MCF 10A (cell line): ENCODE data around the gene TUBGCP2. TPM values are rescaled to one million over a fixed set of nuclear protein-coding genes. Genes with fewer than 3 reads are reported as not detected.

ENCODE experiments used
- BruUV-seq: library from RNA; stranded (reverse); fragments of 400-500 nt; replicated peaks from 2 replicates; lab custom pipeline; 2021; lab: Mats Ljungman, UMichigan
- CTCF ChIA-PET: fragments of 300-600 bp; sonication (Branson Sonifier 250); formaldehyde crosslinking; extraction: SDS; loops from one replicate; lab custom pipeline; 2021; ENCODE audit warnings: antibody characterized with exemption, inconsistent platforms; lab: Yijun Ruan, JAX
- POLR2A ChIA-PET: fragments of 300-600, 350-650 bp; sonication (Branson Sonifier 250); formaldehyde crosslinking; extraction: SDS; loops from one replicate; lab custom pipeline; 2020; ENCODE audit warnings: antibody characterized with exemption, inconsistent platforms; lab: Yijun Ruan, JAX
- DNase-seq: peaks from one replicate; pipeline ENCODE4 v3.0.0-alpha.2; 2018; ENCODE audit not compliant: unreplicated experiment
- H3K27ac Mint-ChIP-seq: one replicate; pipeline ENCODE4 v1.8.0; 2022; ENCODE audit warnings: mild to moderate bottlenecking, low read depth, mixed read lengths; ENCODE audit not compliant: unreplicated experiment
- H3K27me3 Mint-ChIP-seq: one replicate; pipeline ENCODE4 v1.8.0; 2022; ENCODE audit warnings: mixed read lengths; ENCODE audit not compliant: insufficient read depth, unreplicated experiment
- H3K36me3 Mint-ChIP-seq: one replicate; pipeline ENCODE4 v1.8.0; 2022; ENCODE audit warnings: mild to moderate bottlenecking, moderate library complexity, mixed read lengths; ENCODE audit not compliant: insufficient read depth, unreplicated experiment
- H3K4me1 Mint-ChIP-seq: one replicate; pipeline ENCODE4 v1.8.0; 2022; ENCODE audit warnings: mixed read lengths; ENCODE audit not compliant: insufficient read depth, unreplicated experiment
- H3K4me3 Mint-ChIP-seq: one replicate; pipeline ENCODE4 v1.8.0; 2022; ENCODE audit warnings: mild to moderate bottlenecking, moderate library complexity, mixed read lengths; ENCODE audit not compliant: unreplicated experiment
- H3K9me3 Mint-ChIP-seq: one replicate; pipeline ENCODE4 v1.8.0; 2022; ENCODE audit warnings: mixed read lengths; ENCODE audit not compliant: unreplicated experiment
- intact Hi-C: fragments of 100-400 bp; cut with micrococcal nuclease; formaldehyde crosslinking; loops from 2 replicates; pipeline ENCODE4 v1.14.1; 2022
- total RNA-seq: library from RNA; stranded (reverse); gene quantifications from 2 replicates; pipeline ENCODE4 v1.2.3, GENCODE V29; 2022
- TF ChIP-seq, protein P1 (sequence below): fragments of 200-600 bp; IDR thresholded peaks from one replicate; pipeline ENCODE4 v1.8.0; 2022; ENCODE audit warnings: antibody characterized with exemption, mild to moderate bottlenecking; ENCODE audit not compliant: unreplicated experiment

TUBGCP2 gene
- total RNA-seq, 1 experiment from 2014 or later = 95.9 TPM

DNA sequence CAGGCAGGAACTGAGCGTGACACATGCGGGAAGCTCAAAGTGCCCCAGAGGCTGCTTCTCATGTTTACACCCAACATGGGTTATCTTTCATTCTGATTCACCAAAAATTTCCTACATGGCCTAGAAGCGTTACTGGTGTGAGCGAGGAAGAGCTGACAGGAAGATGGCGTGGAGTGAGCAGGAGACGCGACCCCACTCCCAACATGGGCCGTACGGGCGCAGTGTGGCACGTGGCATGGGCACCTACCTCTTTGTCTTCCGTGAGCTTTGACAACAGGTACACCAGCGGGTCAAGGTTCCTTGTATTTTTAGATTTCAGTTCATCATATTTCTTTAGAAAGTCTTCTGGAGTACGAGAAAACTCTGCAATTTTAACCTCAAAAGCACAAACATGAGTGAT is 8.9 kb downstream of the TUBGCP2 start:
- H3K9me3 Mint-ChIP-seq = no peaks in the 10 kb centered on the region
- ChIA-PET CTCF (interaction anchor here (0.6 to 2.5 kb wide), 4 partner anchors 8 to 157 kb away, joined by 3 to 13 read pairs (median 4); no protein-coding TSS in a partner anchor), POLR2A (interaction anchor here (1.5 kb wide), 1 partner anchor 8 kb away, joined by 5 read pairs; no protein-coding TSS in a partner anchor)
- H3K36me3 Mint-ChIP-seq = peaks cover 83% of the 10 kb centered on the region
- peaks cover under 1% of the 10 kb centered on the region for H3K4me1 Mint-ChIP-seq
- intact Hi-C loops = no loop called here
- H3K27me3 Mint-ChIP-seq = no peaks in the 10 kb centered on the region
- TF ChIP-seq, protein P1, sequence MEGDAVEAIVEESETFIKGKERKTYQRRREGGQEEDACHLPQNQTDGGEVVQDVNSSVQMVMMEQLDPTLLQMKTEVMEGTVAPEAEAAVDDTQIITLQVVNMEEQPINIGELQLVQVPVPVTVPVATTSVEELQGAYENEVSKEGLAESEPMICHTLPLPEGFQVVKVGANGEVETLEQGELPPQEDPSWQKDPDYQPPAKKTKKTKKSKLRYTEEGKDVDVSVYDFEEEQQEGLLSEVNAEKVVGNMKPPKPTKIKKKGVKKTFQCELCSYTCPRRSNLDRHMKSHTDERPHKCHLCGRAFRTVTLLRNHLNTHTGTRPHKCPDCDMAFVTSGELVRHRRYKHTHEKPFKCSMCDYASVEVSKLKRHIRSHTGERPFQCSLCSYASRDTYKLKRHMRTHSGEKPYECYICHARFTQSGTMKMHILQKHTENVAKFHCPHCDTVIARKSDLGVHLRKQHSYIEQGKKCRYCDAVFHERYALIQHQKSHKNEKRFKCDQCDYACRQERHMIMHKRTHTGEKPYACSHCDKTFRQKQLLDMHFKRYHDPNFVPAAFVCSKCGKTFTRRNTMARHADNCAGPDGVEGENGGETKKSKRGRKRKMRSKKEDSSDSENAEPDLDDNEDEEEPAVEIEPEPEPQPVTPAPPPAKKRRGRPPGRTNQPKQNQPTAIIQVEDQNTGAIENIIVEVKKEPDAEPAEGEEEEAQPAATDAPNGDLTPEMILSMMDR = no peak
- no peak overlapping the region for H3K4me3 Mint-ChIP-seq
- no peak overlapping the region for H3K27ac Mint-ChIP-seq
- DNase-seq = no peak
- BruUV-seq = no TSS peak

DNA sequence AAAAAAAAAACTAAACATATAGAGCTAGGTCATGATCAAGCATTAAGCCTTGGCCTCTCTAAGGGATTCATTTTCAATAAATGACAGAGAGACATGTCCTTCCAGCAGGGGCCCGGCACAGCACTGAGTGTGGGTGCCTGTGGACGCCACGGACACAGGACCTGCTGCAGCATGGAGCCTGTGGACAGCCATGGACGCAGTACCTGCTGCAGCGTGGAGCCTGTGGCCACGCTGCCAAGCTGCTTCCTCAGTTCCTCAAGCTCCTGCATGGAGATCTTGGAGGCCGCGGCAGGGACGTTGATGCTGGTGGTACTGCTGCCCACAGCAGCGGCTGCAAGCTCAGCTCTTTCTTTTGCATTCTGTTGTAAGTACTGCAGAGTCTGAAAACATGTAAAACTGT is 9.4 kb downstream of the TUBGCP2 start:
- H3K36me3 Mint-ChIP-seq = peaks cover 88% of the 10 kb centered on the region
- no peaks in the 10 kb centered on the region for H3K9me3 Mint-ChIP-seq

DNA sequence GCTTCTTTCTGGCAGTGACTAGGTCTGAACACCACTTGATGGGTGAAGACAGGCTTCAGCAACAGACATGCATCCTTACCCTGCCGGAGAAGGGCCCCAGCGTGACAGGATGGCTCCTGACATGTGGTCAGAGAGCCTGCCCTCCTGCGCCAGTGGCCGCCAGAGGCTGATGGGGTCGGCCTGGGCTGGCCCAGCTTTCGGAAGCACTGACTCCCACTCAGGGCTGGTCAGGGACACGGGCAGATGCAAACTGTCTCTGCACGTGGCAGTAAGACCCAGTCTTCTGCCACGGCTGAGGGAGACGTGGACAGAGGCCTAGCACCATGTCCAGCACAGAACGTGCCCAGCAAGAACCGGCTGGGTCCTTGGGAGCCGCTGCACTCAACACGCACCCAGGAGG is 10.2 kb downstream of the TUBGCP2 start:
- Mint-ChIP-seq H3K36me3 (peaks cover 89% of the 10 kb centered on the region), H3K4me3 (no peak overlapping the region), H3K4me1 (peaks cover 4% of the 10 kb centered on the region), H3K27me3 (no peaks in the 10 kb centered on the region), H3K27ac (no peak overlapping the region), H3K9me3 (no peaks in the 10 kb centered on the region)
- DNase-seq = no peak
- TF ChIP-seq, protein P1 = no peak
- intact Hi-C loops = no loop called here
- ChIA-PET CTCF (interaction anchor here (0.7 to 2.5 kb wide), 3 partner anchors 9 to 394 kb away, joined by 3 to 13 read pairs (median 4); no protein-coding TSS in a partner anchor), POLR2A (interaction anchor here (1.5 kb wide), 1 partner anchor 9 kb away, joined by 5 read pairs; no protein-coding TSS in a partner anchor)
- no TSS peak for BruUV-seq

More for the DNA sequence above, 9.4 kb downstream of the TUBGCP2 start:
- Mint-ChIP-seq H3K27me3 (no peaks in the 10 kb centered on the region), H3K4me1 (peaks cover 4% of the 10 kb centered on the region), H3K4me3 (no peak overlapping the region), H3K27ac (no peak overlapping the region)
- no TSS peak for BruUV-seq
- intact Hi-C loops = no loop called here
- DNase-seq = no peak
- TF ChIP-seq, protein P1 = no peak
- ChIA-PET CTCF (interaction anchor here (0.6 to 2.5 kb wide), 3 partner anchors 8 to 156 kb away, joined by 3 to 13 read pairs (median 4); no protein-coding TSS in a partner anchor), POLR2A (interaction anchor here (1.5 kb wide), 1 partner anchor 8 kb away, joined by 5 read pairs; no protein-coding TSS in a partner anchor)

DNA sequence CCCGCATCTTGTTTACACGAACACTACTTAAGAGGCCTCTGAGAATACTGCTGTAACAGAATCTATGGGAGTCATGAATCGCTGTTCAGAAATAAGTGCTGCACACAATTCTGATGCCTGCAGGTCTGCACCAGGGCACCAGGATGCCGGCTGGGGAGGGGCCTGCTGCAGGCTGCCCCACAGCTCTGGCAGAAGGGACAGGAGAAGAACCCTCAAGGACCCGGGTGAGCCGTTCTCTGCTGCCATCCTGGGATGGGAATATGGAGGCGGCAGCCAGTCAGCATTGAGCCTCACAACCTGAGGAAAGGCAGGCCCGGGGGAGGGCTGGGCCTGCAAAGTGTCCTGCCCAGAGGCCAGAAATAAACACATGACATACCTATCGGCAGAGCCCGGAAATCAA is 11.2 kb downstream of the TUBGCP2 start:
- Mint-ChIP-seq H3K36me3 (peaks cover 93% of the 10 kb centered on the region), H3K9me3 (no peaks in the 10 kb centered on the region), H3K27me3 (no peaks in the 10 kb centered on the region), H3K4me3 (no peak overlapping the region), H3K27ac (no peak overlapping the region), H3K4me1 (peaks cover 4% of the 10 kb centered on the region)
- CTCF ChIA-PET = interaction anchor here (0.6 kb wide), 1 partner anchor 10 kb away, joined by 3 read pairs; no protein-coding TSS in a partner anchor
- no peak for DNase-seq
- intact Hi-C loops = no loop called here
- BruUV-seq = no TSS peak
- TF ChIP-seq, protein P1 = no peak
- POLR2A ChIA-PET = no interaction called here
